Measurements from ENCODE around the gene RFTN1.

Gene RFTN1

DNA sequence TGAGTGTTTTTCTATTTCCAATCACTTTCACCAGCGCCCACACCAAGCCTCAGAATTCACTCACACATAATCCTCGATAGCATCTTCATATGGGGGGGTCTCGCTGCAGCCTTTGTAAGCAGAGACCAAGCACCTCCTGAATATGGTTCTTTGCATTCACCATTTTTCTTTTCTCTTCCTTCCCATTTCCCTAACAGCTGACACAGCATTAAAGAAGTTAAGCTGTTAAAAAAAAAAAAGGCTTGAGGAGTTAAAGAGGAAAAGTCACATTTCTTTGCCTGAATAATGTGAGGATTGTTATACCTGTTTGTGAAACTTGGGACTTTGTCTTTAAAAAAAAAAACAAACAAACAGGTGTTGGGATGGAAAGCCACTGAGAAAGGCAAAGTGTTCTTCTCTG lies 41.6 kb downstream of the RFTN1 start:
- no peak for DNase-seq (ENCODE audit: low spot score)
- TF ChIP-seq, protein P1, sequence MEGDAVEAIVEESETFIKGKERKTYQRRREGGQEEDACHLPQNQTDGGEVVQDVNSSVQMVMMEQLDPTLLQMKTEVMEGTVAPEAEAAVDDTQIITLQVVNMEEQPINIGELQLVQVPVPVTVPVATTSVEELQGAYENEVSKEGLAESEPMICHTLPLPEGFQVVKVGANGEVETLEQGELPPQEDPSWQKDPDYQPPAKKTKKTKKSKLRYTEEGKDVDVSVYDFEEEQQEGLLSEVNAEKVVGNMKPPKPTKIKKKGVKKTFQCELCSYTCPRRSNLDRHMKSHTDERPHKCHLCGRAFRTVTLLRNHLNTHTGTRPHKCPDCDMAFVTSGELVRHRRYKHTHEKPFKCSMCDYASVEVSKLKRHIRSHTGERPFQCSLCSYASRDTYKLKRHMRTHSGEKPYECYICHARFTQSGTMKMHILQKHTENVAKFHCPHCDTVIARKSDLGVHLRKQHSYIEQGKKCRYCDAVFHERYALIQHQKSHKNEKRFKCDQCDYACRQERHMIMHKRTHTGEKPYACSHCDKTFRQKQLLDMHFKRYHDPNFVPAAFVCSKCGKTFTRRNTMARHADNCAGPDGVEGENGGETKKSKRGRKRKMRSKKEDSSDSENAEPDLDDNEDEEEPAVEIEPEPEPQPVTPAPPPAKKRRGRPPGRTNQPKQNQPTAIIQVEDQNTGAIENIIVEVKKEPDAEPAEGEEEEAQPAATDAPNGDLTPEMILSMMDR (IDR thresholded peaks at IDR 0.05; ENCODE audit: extremely low read depth, missing control alignments) = no peak

DNA sequence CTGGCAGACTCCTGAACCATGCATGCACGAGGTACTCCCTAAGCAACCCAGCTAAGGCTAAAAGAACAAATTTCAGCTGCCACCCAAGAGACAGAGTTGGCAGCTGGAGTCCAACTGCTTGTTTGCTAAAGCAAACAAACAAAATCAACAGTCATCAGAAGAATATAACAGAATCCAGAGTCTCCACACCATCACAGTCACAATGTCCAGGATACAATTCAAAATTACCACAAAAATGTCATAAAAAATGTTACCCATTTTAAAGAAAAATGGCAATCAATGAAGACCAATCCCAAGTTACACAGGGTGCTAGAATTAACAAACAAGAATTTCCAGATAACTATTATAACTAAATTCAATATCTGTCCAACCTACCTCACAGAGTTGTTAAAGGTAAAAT lies 42.9 kb downstream of the RFTN1 start:
- TF ChIP-seq, protein P1 (IDR thresholded peaks at IDR 0.05; ENCODE audit: extremely low read depth, missing control alignments) = no peak
- no peak for DNase-seq (ENCODE audit: low spot score)

DNA sequence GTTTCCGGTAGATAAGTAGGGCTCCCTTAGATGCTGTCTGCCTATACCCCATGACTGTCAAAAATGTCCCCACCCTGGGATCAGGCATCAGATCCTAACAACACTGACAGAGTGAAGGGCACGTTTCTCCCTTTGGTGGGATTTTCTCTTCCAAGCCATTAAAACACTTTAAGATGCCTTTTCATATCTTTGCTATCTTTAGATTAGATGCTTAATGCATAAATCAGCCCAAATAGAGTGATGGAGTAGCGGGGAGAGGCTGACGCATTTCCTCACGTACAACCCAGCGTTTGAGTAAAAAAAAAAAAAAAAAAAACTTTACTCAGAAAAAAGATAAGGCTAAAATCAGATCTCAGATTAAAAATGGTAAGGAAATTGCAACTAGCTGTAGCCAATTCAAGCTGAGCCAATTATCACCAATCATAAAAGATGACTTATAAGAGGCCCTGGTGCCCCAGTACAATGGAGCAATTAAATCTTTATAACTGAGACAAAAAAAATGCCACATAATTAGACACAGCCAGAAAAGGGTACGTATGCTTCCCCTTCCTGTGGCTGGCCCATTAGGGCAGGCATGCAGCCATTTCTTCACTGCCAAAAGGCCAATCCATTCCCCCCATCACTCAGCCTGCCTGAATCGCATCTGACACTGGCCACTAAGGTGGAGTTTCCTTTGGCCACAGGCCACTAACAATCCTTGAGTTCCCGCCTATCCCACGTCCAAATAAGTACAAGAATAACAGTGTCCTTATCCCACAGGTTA lies 45.0 kb downstream of the RFTN1 start:
- TF ChIP-seq, protein P1 (IDR thresholded peaks at IDR 0.05; ENCODE audit: extremely low read depth, missing control alignments) = no peak
- DNase-seq (ENCODE audit: low spot score) = no peak

DNA sequence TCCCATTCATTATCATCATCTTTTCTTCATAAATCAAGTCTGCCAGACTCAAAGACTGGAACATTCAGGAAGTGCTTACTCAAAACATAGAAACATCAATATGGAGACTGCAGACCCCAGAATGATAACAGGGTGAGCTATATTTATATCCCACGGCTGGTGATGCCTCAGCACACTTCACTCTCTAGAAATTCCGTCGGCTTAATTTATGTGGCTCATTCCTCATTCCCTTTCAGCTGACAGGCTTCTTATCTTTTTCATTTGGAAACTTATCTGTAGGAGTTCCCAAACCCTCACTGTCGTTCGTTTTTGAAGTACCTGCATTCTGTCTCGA lies 45.5 kb downstream of the RFTN1 start:
- DNase-seq (ENCODE audit: low spot score) = no peak
- TF ChIP-seq, protein P1 (IDR thresholded peaks at IDR 0.05; ENCODE audit: extremely low read depth, missing control alignments) = no peak

DNA sequence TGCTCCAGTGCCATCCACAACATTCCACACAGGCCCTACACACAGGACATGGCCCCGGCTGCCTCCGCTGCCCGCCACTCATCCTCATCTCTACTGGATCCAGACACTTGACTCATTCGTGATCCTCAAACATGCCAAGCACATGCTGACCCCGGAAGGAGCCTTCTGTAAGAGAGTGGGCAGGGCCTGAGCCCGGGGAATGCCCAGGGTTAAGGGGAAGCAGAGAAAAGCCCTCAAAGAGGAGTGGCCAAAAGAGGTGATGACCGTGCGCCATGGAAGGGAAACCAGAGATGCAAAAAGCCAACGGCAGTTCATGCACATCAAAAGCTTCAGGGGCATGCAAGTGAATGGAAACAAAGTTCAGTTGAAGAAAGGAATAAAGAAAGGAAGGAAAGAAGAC lies 46.1 kb downstream of the RFTN1 start:
- peak; percentile 59 for DNase-seq (ENCODE audit: low spot score)
- TF ChIP-seq, protein P1 (IDR thresholded peaks at IDR 0.05; ENCODE audit: extremely low read depth, missing control alignments) = no peak

DNA sequence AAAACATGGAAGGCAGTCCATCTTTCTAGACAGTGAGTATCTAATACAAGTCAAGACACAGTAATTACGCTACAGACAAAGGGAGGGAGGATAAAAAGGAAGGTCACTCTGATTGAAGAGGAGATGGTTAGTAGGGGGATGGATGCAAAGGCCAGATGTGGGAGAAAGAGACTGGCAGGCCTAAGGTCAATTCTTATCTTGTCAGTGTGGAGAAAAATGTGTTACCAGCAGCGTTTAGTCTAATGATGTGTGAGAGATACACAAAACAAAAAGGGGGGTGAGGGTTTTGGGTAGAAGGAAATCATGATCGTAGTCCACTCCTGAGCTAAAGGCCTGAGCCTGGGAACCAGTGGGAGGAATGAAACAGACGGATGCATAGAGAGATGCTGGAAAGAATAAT lies 46.7 kb downstream of the RFTN1 start:
- DNase-seq (ENCODE audit: low spot score) = no peak

DNA sequence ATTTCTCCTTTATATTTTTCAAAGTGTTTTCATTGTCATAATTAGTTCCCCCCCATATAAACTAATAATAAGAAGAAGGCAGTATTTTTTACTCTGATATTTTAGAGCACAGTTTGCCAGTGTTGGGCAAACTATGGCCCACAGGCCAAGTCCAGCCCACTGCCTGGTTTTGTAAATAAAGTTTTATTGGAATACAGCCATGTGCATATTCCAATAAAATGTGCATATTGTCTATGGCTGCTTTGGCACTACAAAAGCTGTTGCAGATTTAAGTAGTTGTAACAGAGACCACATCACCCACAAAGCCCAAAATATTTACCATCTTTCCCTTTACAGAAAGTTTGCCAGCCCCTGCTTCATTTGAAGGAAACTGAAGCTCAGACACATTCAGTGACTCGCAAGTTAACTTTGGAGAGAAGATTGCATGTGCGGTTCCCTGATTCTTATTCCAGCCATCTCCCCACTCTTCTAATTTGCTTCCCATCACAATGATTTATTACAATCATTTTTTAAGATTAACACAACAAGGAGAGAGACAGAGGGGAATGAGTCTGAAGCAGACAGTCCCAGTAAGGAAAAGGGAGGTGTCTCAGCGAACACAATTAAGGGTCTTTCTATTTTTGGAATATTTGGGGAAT lies 48.9 kb downstream of the RFTN1 start:
- TF ChIP-seq, protein P1 (IDR thresholded peaks at IDR 0.05; ENCODE audit: extremely low read depth, missing control alignments) = no peak
- no peak for DNase-seq (ENCODE audit: low spot score)

More for the DNA sequence above, 46.7 kb downstream of the RFTN1 start:
- TF ChIP-seq, protein P1 (IDR thresholded peaks at IDR 0.05; ENCODE audit: extremely low read depth, missing control alignments) = no peak

Measured in GM20000 (cell line).